Endodermal cell (in vitro differentiated cells): ENCODE data around the gene METTL8. TPM values are rescaled to one million over a fixed set of nuclear protein-coding genes. Genes with fewer than 3 reads are reported as not detected.

ENCODE experiments used
- DNase-seq: peaks from one replicate; pipeline ENCODE4 v3.0.0-alpha.2; 2017
- H3K27ac ChIP-seq: 2 replicates; pipeline ENCODE4 v1.5.1; 2013; ENCODE audit warnings: mild to moderate bottlenecking, low read depth, low read length, moderate library complexity
- H3K27me3 ChIP-seq: 2 replicates; pipeline ENCODE4 v1.6.1; 2013; ENCODE audit warnings: mild to moderate bottlenecking, low read length, moderate library complexity; ENCODE audit not compliant: insufficient read depth, control insufficient read depth, poor library complexity, severe bottlenecking
- H3K36me3 ChIP-seq: 2 replicates; pipeline ENCODE4 v1.7.0; 2013; ENCODE audit warnings: mild to moderate bottlenecking, low read length, moderate library complexity; ENCODE audit not compliant: control insufficient read depth, insufficient read depth
- H3K4me1 ChIP-seq: one replicate; pipeline ENCODE4 v1.7.0; 2013; ENCODE audit warnings: low read length; ENCODE audit not compliant: control insufficient read depth, insufficient read depth
- H3K4me3 ChIP-seq: 2 replicates; pipeline ENCODE4 v1.5.1; 2013; ENCODE audit warnings: mild to moderate bottlenecking, low read length, moderate library complexity
- H3K9ac ChIP-seq: 2 replicates; pipeline ENCODE4 v1.6.1; 2013; ENCODE audit warnings: mild to moderate bottlenecking, low read length, moderate library complexity; ENCODE audit not compliant: poor library complexity, severe bottlenecking; ENCODE audit errors: extremely low read depth
- H3K9me3 ChIP-seq: 2 replicates; pipeline ENCODE4 v1.6.1; 2013; ENCODE audit warnings: mild to moderate bottlenecking, low read length, moderate library complexity; ENCODE audit not compliant: control insufficient read depth
- H3K27ac Mint-ChIP-seq: 2 replicates; pipeline ENCODE4 v1.8.0; 2020; ENCODE audit warnings: mixed read lengths
- H3K27me3 Mint-ChIP-seq: 2 replicates; pipeline ENCODE4 v1.8.0; 2021; ENCODE audit warnings: mild to moderate bottlenecking, mixed read lengths; ENCODE audit not compliant: insufficient read depth
- H3K36me3 Mint-ChIP-seq: 2 replicates; pipeline ENCODE4 v1.8.0; 2020; ENCODE audit warnings: low read depth, mixed read lengths
- H3K4me1 Mint-ChIP-seq: 2 replicates; pipeline ENCODE4 v1.8.0; 2020; ENCODE audit warnings: mixed read lengths
- H3K4me3 Mint-ChIP-seq: 2 replicates; pipeline ENCODE4 v1.8.0; 2020; ENCODE audit warnings: mild to moderate bottlenecking, moderate library complexity, mixed read lengths
- H3K9me3 Mint-ChIP-seq: 2 replicates; pipeline ENCODE4 v1.8.0; 2020; ENCODE audit warnings: mild to moderate bottlenecking, mixed read lengths
- WGBS, 2 experiments: methylation state at CpG; one replicate each; pipeline versions ENCODE4 v1.1.5 to v1.1.7; 2013; ENCODE audit warnings: missing lambda C conversion rate in 2 of 2, mixed read lengths in 1 of 2; ENCODE audit not compliant: insufficient coverage in 1 of 2, insufficient read length in 1 of 2; 5-methylcytosine and 5-hydroxymethylcytosine counted together
- total RNA-seq, 2 donors: library from RNA; stranded (reverse); fragmentation: NEBNext Ultra II Directional in 1 of 2; extraction: Animal tissue kit (Norgen Biotek cat#: 25700) in 1 of 2; gene quantifications; 2 replicates in 1 of 2; 3 replicates in 1 of 2; pipeline ENCODE4 v1.2.1, GENCODE V29; 2021
- TF ChIP-seq, protein P1 (sequence below): fragments of 200-600 bp; sonication (generic); conservative IDR thresholded peaks from 2 replicates; pipeline ENCODE4 v1.5.0; 2021; ENCODE audit warnings: antibody characterized with exemption, mild to moderate bottlenecking

The METTL8 gene
- total RNA-seq, 2 donors from 2014 or later = 20.3 to 33.6 TPM

DNA sequence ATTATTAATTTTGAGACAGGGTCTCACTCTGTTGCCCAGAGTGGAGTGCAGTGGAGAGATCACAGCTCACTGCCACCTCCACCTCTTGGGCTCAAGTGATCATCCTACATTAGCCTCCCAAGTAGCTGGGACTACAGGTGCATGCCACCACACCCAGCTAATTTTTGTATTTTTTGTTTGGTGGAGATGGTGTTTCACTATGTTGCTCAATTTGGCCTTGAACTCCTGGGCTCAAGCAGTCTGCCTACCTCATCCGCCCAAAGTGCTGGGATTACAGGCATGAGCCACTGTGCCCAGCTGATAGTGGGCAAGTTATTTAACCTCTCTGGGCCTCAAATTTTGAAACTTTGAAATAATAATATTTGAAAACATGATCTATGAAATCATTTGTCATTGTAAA, 26.7 kb upstream of the METTL8 start:
- 97 to 100% methylated on average over 1 of the region's 1 CpG for WGBS, 2 experiments
- TF ChIP-seq, protein P1, sequence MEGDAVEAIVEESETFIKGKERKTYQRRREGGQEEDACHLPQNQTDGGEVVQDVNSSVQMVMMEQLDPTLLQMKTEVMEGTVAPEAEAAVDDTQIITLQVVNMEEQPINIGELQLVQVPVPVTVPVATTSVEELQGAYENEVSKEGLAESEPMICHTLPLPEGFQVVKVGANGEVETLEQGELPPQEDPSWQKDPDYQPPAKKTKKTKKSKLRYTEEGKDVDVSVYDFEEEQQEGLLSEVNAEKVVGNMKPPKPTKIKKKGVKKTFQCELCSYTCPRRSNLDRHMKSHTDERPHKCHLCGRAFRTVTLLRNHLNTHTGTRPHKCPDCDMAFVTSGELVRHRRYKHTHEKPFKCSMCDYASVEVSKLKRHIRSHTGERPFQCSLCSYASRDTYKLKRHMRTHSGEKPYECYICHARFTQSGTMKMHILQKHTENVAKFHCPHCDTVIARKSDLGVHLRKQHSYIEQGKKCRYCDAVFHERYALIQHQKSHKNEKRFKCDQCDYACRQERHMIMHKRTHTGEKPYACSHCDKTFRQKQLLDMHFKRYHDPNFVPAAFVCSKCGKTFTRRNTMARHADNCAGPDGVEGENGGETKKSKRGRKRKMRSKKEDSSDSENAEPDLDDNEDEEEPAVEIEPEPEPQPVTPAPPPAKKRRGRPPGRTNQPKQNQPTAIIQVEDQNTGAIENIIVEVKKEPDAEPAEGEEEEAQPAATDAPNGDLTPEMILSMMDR = no peak
- Mint-ChIP-seq H3K36me3 (peaks cover 44% of the 10 kb centered on the region), H3K4me1 (peaks cover 11% of the 10 kb centered on the region), H3K27me3 (no peaks in the 10 kb centered on the region), H3K27ac (no peak overlapping the region), H3K4me3 (no peak overlapping the region), H3K9me3 (peaks cover 8% of the 10 kb centered on the region)
- Histone ChIP-seq H3K4me3 (no peak overlapping the region), H3K4me1 (no peaks in the 10 kb centered on the region), H3K27ac (no peak overlapping the region), H3K36me3 (peaks cover 38% of the 10 kb centered on the region), H3K9ac (no peak overlapping the region), H3K9me3 (peaks cover 22% of the 10 kb centered on the region), H3K27me3 (no peaks in the 10 kb centered on the region)
- DNase-seq = no peak

DNA sequence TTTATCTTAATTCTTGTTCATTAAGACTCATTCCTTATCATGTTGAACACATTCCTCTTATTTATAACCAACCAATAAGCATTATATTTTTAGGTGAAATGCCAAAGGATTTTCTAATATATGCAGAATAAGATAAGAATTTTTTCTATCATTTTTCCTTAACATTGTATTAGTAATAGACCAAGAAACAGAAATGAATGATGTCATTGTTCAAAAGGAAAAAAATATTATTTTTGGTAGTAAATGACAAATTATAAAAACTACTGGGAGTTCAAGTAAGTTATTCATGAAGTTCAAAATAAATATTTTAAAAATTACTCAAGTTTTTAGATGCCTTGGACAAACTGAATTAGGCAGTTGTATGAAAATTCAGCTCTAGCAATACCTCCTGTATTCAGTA, 25.7 kb upstream of the METTL8 start:
- H3K27me3 Mint-ChIP-seq = no peaks in the 10 kb centered on the region
- Histone ChIP-seq H3K27ac (no peak overlapping the region), H3K4me3 (no peak overlapping the region), H3K36me3 (peaks cover 45% of the 10 kb centered on the region), H3K9me3 (peaks cover 26% of the 10 kb centered on the region), H3K9ac (no peak overlapping the region), H3K4me1 (no peaks in the 10 kb centered on the region), H3K27me3 (no peaks in the 10 kb centered on the region)
- peaks cover 50% of the 10 kb centered on the region for H3K36me3 Mint-ChIP-seq
- no peak overlapping the region for H3K27ac Mint-ChIP-seq
- peaks cover 12% of the 10 kb centered on the region for H3K9me3 Mint-ChIP-seq
- DNase-seq = no peak
- TF ChIP-seq, protein P1 = no peak
- H3K4me3 Mint-ChIP-seq = no peak overlapping the region
- H3K4me1 Mint-ChIP-seq = peaks cover 11% of the 10 kb centered on the region

DNA sequence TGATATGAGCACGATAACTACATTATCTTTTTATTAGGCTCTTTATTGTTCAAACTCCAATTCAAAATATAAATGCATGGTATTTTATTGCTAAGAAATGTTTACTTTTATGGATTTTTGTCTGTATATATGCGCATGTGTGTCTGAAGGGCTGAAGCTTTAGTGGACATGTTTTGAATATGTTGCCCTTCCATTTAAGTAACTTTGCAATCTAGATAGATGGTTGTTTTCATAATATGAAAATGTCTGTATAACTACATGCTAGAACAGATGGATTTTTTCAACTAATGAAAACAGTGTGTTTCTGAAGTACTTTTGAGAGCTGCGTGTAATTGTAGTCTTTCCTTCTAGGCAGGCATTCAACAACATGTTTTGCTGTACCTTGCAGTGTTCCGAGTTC, 19.0 kb upstream of the METTL8 start:
- Mint-ChIP-seq H3K27me3 (no peaks in the 10 kb centered on the region), H3K9me3 (peaks cover 12% of the 10 kb centered on the region), H3K36me3 (peaks cover 62% of the 10 kb centered on the region), H3K4me1 (peaks cover 6% of the 10 kb centered on the region), H3K27ac (no peak overlapping the region), H3K4me3 (no peak overlapping the region)
- Histone ChIP-seq H3K4me3 (no peak overlapping the region), H3K27ac (no peak overlapping the region), H3K27me3 (no peaks in the 10 kb centered on the region), H3K36me3 (peaks cover 59% of the 10 kb centered on the region), H3K9me3 (peaks cover 13% of the 10 kb centered on the region), H3K4me1 (no peaks in the 10 kb centered on the region), H3K9ac (no peak overlapping the region)
- WGBS, 2 experiments = 99 to 100% methylated on average over 2 to 4 of the region's 4 CpGs
- no peak for DNase-seq
- TF ChIP-seq, protein P1 = no peak
